Astrocyte of the cerebellum (primary cell): Measurements from ENCODE around the gene TRAF2.
"Not testable (repeated sequence)": the region's sequence is repeated elsewhere in the genome, so short reads cannot be mapped to it uniquely, and the experiment has no call there.

Experiments used
- DNase-seq: peaks from one replicate; pipeline ENCODE4 v3.0.0-alpha.2; 2011; ENCODE audit warnings: low read depth
- H3K4me3 ChIP-seq: 2 replicates; pipeline ENCODE4 v1.5.1; 2011; ENCODE audit warnings: mild to moderate bottlenecking, low read depth, low read length, moderate library complexity
- in situ Hi-C: cut with HindIII; loops from 2 replicates; pipeline ENCODE4 v1.10.0; 2017; ENCODE audit warnings: low sequenced_read_pairs
- TF ChIP-seq, protein P1 (sequence below): IDR thresholded peaks from 2 replicates; pipeline ENCODE4 v1.5.1; 2012; ENCODE audit warnings: low read length, low read depth, moderate library complexity, mild to moderate bottlenecking; ENCODE audit errors: missing control alignments

Gene TRAF2

GRCh38 chr9:136865768-136866103 lies 20.6 kb upstream of the TRAF2 start:
- TF ChIP-seq, protein P1, sequence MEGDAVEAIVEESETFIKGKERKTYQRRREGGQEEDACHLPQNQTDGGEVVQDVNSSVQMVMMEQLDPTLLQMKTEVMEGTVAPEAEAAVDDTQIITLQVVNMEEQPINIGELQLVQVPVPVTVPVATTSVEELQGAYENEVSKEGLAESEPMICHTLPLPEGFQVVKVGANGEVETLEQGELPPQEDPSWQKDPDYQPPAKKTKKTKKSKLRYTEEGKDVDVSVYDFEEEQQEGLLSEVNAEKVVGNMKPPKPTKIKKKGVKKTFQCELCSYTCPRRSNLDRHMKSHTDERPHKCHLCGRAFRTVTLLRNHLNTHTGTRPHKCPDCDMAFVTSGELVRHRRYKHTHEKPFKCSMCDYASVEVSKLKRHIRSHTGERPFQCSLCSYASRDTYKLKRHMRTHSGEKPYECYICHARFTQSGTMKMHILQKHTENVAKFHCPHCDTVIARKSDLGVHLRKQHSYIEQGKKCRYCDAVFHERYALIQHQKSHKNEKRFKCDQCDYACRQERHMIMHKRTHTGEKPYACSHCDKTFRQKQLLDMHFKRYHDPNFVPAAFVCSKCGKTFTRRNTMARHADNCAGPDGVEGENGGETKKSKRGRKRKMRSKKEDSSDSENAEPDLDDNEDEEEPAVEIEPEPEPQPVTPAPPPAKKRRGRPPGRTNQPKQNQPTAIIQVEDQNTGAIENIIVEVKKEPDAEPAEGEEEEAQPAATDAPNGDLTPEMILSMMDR, result no peak
- DNase-seq, result no peak
- in situ Hi-C loops, result no loop called here
- H3K4me3 ChIP-seq, result peak overlapping the region; percentile 80

DNA sequence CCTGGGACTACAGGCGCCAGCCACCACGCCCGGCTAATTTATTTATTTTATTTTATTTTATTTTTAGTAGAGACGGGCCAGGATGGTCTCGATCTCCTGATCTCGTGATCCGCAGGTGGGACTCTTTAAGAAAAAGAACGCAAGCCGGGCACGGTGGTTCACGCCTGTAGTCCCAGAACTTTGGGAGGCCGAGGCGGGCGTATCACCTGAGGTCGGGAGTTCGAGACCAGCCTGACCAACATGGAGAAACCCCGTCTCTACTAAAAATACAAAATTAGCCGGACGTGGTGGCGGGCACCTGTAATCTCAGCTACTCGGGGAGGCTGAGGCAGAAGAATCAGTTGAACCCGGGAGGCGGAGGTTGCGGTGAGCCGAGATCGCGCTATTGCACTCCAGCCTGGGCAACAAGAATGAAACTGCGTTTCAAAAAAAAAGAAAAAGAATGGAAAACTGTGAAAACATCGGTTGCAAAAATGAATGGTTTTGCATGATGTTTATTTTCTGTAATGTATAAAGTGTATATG lies 19.4 kb upstream of the TRAF2 start:
- DNase-seq, in situ Hi-C loops: not testable (repeated sequence)
- H3K4me3 ChIP-seq, result peak overlapping the region; percentile 80

- in situ Hi-C loops, result no loop called here
- TF ChIP-seq, protein P1, result no peak
- no peak for DNase-seq
- H3K4me3 ChIP-seq, result no peak overlapping the region
Measured at GRCh38 chr9:136867480-136867879, 18.8 kb upstream of the TRAF2 start.

DNA sequence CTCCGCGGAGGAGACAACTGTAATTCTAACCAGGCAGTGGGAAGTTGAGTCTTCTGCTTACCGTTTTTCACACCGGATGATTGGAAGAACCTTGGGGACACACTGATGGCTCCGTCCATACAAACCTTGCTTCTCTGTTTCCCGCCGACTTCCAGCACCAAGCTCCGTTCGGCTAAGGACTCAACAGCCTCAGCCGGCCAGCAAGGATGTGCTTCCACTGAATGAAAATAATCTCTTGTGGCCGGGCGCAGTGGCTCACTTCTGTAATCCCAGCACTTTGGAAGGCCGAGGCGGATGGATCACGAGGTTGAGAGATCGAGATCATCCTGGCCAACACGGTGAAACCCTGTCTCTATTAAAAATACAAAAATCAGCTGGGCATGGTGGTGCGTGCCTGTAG lies 18.4 kb upstream of the TRAF2 start:
- no peak for DNase-seq
- TF ChIP-seq, protein P1, result no peak
- H3K4me3 ChIP-seq, result no peak overlapping the region
- in situ Hi-C loops, result no loop called here

- no peak overlapping the region for H3K4me3 ChIP-seq
- no peak for DNase-seq
- TF ChIP-seq, protein P1, result no peak
- in situ Hi-C loops, result no loop called here
Measured at GRCh38 chr9:136868644-136869043, 17.7 kb upstream of the TRAF2 start.

DNA sequence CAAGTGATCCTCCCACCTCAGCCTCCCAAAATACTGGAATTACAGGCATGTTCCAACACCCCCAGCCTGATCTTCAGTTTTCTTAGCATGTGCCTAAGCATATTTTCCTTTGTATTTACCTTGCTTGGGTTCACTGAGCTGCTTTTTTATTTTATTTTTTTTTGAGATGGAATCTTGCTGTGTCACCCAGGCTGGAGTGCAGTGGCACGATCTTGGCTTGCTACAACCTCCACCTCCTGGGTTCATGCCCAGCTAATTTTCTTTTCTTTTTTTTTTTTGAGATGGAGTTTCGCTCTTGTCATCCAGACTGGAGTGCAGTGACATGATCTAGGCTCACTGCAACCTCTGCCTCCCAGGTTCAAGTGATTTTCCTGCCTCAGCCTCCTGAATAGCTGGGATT lies 16.7 kb upstream of the TRAF2 start:
- DNase-seq, H3K4me3 ChIP-seq, in situ Hi-C loops: not testable (repeated sequence)

- H3K4me3 ChIP-seq, result no peak overlapping the region
- in situ Hi-C loops, result no loop called here
- TF ChIP-seq, protein P1, result no peak
- no peak for DNase-seq
Measured at GRCh38 chr9:136875155-136875554, 11.2 kb upstream of the TRAF2 start.

- no peak overlapping the region for H3K4me3 ChIP-seq
- no peak for DNase-seq
- TF ChIP-seq, protein P1, result no peak
- in situ Hi-C loops, result no loop called here
Measured at GRCh38 chr9:136876476-136876875, 9.8 kb upstream of the TRAF2 start.
